Heart right ventricle (tissue), 16 donors: ENCODE results near the gene KANSL1. TPM values are rescaled to one million over a fixed set of nuclear protein-coding genes. Genes with fewer than 3 reads are reported as not detected.
A peak's percentile ranks its signal among the peaks of the same experiment; 100 is the strongest.
"Not testable (repeated sequence)": the region's sequence is repeated elsewhere in the genome, so short reads cannot be mapped to it uniquely, and the experiment has no call there.

Source experiments
- ATAC-seq, 8 donors: fragments of 200-7000 bp; cut with Tn5 transposase; one replicate each; pipeline ENCODE4 v1.9.1; 2020; ENCODE audit warnings: mild to moderate bottlenecking in 8 of 8, moderate library complexity in 8 of 8, moderate number of reproducible peaks in 1 of 8
- DNase-seq, 2 donors: peaks; one replicate each; pipeline ENCODE4 v3.0.0-alpha.2; 2020
- H3K27ac ChIP-seq, 10 donors: fragments of 200-600 bp; sonication (generic) in 2 of 10; one replicate each; pipeline versions ENCODE4 v1.5.0 to v1.8.0; 2020 to 2022; ENCODE audit warnings: mild to moderate bottlenecking in 3 of 10
- H3K27me3 ChIP-seq, 7 donors: fragments of 200-600 bp; one replicate each; pipeline ENCODE4 v1.8.0; 2021 to 2022; ENCODE audit warnings: mild to moderate bottlenecking in 2 of 7
- H3K36me3 ChIP-seq, 9 donors: fragments of 200-600 bp; sonication (generic) in 1 of 9; one replicate each; pipeline versions ENCODE4 v1.5.0 to v1.8.0; 2020 to 2022; ENCODE audit warnings: mild to moderate bottlenecking in 2 of 9
- H3K4me1 ChIP-seq, 9 donors: fragments of 200-600 bp; sonication (generic) in 1 of 9; one replicate each; pipeline versions ENCODE4 v1.5.0 to v1.8.0; 2020 to 2022; ENCODE audit warnings: mild to moderate bottlenecking in 4 of 9
- H3K4me3 ChIP-seq, 10 donors: fragments of 200-600 bp; sonication (generic) in 2 of 10; one replicate each; pipeline versions ENCODE4 v1.5.0 to v1.8.0; 2020 to 2022; ENCODE audit warnings: mild to moderate bottlenecking in 7 of 10, moderate library complexity in 2 of 10
- H3K9me3 ChIP-seq, 11 donors: fragments of 200-600 bp in 10 of 11; sonication (generic) in 2 of 11; one replicate each; pipeline versions ENCODE4 v1.5.0 to v1.8.0; 2013 to 2022; ENCODE audit warnings: mild to moderate bottlenecking in 2 of 11, control low read depth in 1 of 11, moderate library complexity in 1 of 11
- WGBS, 2 donors: extraction: QIAGEN DNeasy Blood & Tissue Kit; methylation state at CpG; one replicate each; pipeline ENCODE4 v1.1.7; 2013; ENCODE audit warnings: inconsistent platforms in 1 of 2; 5-methylcytosine and 5-hydroxymethylcytosine counted together
- intact Hi-C, 10 donors: fragments of 100-400 bp; cut with DNase I; formaldehyde crosslinking; loops; one replicate each; pipeline versions ENCODE4 v1.11.1 to v1.14.2; 2022
- polyA plus RNA-seq, 2 donors: library from polyadenylated mRNA; stranded (reverse); fragments of 200-250 nt; gene quantifications; one replicate each; pipeline ENCODE4 v1.2.3, GENCODE V29; 2013
- total RNA-seq, 10 donors: library from RNA; stranded (reverse); fragmentation: NEBNext Ultra II Directional in 3 of 10; extraction: Animal tissue kit (Norgen Biotek cat#: 25700) in 3 of 10; gene quantifications; one replicate each; pipeline versions ENCODE4 v1.2.1 to v1.2.4, GENCODE V29; 2021 to 2023
- TF ChIP-seq, protein P1 (sequence below), 9 donors: fragments of 200-600 bp; sonication (generic) in 2 of 9; IDR thresholded peaks; one replicate each; pipeline versions ENCODE4 v1.5.0 to v1.8.0; 2021 to 2022; ENCODE audit warnings: antibody characterized with exemption in 9 of 9, mild to moderate bottlenecking in 5 of 9, moderate library complexity in 1 of 9
- donor health status: Arrhythmogenic right ventricular cardiomyopathy.
- donor health status: ischemic (EF 13 %, LVEDD 7.1; RV severe dilation, severe dysfunction).
- donor health status: healthy with polysubstance abuse.
- donor health status: DM: no; HTN: yes; CAD: no.
- donor health status: DM: no; HTN: no; CAD: no.
- donor health status: ischemic (EF 25% LVEDD 6.9; RV normal size, moderate dysfunction).
- donor health status: ischemic (EF 25% LVEDD 5.7; RV mildly dilated, moderate dysfunction).
- donor health status: healthy.
- donor health status: DM: yes; HTN: yes; CAD: no.
- donor health status: Ischemic cardiomyopathy.
- donor health status: ischemic (EF 35%, LVEDD 5.7; RV mildly dilated, moderate dysfunction).
- donor health status: nonischemic (EF 11% LVEDD 7.7; RV severe dilation, severe dysfunction).
- donor health status: DM: yes; HTN: yes; CAD: no.
- donor health status: PGD.
- donor health status: ischemic (EF 29% LVEDD 5.4; RV normal size, mild dysfunction).
- donor health status: nonischemic (EF 23%, LVEDD 6.1; RV moderate dilation, normal function).

The KANSL1 gene
- total and polyA plus RNA-seq, 12 donors, result 8.2 to 52.5 (median 41.1) TPM

DNA sequence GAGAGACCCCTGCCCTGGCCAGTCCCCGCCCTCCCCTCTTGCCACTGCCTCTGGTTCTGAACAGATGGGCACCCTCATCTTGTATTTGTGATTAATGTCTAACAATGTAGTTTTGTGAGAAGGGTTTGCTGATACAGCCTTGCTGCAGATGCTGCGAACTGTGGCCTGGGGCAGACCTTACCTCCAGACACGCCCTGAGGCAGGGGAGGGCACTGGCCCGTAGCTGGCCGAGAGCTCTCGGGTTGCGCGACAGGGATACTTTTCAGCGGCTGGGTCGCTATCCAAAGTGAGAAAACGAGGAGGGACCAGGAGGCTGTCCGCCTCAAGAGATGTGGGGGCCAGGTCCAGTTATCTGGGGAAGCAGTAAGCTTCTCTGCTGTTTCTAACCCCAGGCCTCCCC is 172.2 kb downstream of the KANSL1 start:
- H3K4me3 ChIP-seq, result no peak overlapping the region
- peak overlapping the region in 1 of 10 donors; percentile 63 for H3K27ac ChIP-seq
- peaks cover 0 to 12% (median 0%) of the 10 kb centered on the region in 9 donors for H3K4me1 ChIP-seq
- DNase-seq (no peak), ATAC-seq (no peak)
- peaks cover 0 to 42% (median 0%) of the 10 kb centered on the region in 9 donors for H3K36me3 ChIP-seq
- H3K9me3 ChIP-seq, result no peaks in the 10 kb centered on the region
- no peaks in the 10 kb centered on the region for H3K27me3 ChIP-seq
- TF ChIP-seq, protein P1, sequence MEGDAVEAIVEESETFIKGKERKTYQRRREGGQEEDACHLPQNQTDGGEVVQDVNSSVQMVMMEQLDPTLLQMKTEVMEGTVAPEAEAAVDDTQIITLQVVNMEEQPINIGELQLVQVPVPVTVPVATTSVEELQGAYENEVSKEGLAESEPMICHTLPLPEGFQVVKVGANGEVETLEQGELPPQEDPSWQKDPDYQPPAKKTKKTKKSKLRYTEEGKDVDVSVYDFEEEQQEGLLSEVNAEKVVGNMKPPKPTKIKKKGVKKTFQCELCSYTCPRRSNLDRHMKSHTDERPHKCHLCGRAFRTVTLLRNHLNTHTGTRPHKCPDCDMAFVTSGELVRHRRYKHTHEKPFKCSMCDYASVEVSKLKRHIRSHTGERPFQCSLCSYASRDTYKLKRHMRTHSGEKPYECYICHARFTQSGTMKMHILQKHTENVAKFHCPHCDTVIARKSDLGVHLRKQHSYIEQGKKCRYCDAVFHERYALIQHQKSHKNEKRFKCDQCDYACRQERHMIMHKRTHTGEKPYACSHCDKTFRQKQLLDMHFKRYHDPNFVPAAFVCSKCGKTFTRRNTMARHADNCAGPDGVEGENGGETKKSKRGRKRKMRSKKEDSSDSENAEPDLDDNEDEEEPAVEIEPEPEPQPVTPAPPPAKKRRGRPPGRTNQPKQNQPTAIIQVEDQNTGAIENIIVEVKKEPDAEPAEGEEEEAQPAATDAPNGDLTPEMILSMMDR (IDR thresholded peaks at IDR 0.05), result no peak
- 91% methylated on average over 12 of the region's 12 CpGs for WGBS, 2 donors
- intact Hi-C loops, result no loop called here

DNA sequence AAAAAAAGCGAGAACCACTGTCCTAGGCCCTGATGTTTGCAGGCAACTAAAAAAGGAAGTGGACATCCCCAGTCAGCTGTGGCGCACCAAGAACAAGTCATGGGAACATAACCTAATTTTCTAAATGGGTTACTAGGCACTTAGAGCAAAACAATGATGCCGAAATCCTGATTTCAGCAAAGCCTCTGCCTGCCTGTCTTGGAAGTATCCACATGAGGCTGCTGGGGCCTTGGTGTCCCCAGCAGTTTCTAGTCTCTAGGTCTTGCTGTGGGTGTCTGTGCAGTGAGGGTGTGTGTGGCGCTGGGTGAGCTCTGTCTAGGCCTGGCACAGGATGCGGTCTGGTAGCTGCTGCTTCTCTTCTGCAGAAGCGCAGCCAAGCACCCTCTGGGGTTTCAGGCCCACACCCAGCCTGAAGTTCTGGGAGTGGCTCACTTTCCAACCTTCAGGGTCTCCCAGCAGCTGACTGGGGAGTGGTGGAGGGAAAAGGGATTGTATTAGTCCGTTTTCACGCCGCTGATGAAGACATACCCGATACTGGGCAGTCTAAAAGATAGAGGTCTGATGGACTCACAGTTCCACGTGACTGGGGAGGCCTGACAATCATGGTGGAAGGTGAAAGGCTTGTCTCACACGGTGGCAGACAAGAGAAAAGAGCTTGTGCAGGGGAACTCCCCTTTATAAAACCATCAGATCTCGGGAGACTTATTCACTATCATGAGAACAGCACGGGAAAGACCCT is 173.0 kb downstream of the KANSL1 start:
- H3K27me3 ChIP-seq, result no peaks in the 10 kb centered on the region
- ATAC-seq (peak in 5 of 8 donors; percentile 31 to 65 (median 50)), DNase-seq (no peak)
- 88 to 90% methylated on average over 14 of the region's 14 CpGs for WGBS, 2 donors
- H3K27ac ChIP-seq, result peak overlapping the region in 1 of 10 donors; percentile 63
- H3K4me3 ChIP-seq, result no peak overlapping the region
- TF ChIP-seq, protein P1 (IDR thresholded peaks at IDR 0.05), result no peak
- peaks cover 0 to 5% (median 0%) of the 10 kb centered on the region in 9 donors for H3K4me1 ChIP-seq
- intact Hi-C loops, result no loop called here
- no peaks in the 10 kb centered on the region for H3K9me3 ChIP-seq
- peaks cover 0 to 34% (median 0%) of the 10 kb centered on the region in 9 donors for H3K36me3 ChIP-seq

DNA sequence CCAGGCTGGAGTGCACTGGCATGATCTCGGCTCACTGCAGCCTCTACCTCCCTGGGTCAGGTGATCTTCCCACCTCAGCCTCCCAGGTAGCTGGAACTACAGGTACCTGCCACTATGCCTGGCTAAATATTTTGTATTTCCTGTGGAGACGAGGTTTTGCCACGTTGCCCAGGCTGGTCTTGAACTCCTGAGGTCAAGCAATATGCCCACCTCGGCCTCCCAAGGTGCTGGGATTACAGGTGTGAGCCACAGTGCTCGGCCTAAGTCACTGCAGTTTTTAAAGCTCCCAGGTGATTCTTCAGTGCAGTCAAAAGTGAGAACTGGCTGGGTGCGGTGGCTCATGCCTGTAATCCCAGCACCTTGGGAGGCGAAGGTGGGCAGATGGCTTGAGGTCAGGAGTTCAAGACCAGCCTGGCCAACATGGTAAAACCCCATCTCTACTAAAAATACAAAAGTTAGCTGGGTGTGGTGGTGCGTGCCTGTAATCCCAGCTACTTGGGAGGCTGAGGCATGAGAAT is 173.8 kb downstream of the KANSL1 start:
- 96% methylated on average over 8 of the region's 8 CpGs for WGBS, 2 donors
- not testable (repeated sequence) for H3K9me3 ChIP-seq, DNase-seq

DNA sequence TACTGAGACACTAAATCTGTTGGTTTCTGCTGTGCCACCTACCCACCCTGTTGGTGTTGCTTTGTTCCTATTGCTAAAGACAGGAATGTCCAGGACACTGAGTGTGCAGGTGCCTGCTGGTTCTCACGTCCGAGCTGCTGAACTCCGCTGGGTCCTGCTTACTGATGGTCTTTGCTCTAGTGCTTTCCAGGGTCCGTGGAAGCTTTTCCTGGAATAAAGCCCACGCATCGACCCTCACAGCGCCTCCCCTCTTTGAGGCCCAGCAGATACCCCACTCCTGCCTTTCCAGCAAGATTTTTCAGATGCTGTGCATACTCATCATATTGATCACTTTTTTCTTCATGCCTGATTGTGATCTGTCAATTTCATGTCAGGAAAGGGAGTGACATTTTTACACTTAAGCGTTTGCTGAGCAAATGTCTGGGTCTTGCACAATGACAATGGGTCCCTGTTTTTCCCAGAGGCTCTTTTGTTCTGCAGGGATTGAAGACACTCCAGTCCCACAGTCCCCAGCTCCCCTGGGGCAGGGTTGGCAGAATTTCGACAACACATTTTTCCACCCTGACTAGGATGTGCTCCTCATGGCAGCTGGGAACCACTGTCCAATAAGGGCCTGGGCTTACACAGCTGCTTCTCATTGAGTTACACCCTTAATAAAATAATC is 179.6 kb downstream of the KANSL1 start:
- intact Hi-C loops, result no loop called here
- DNase-seq, result no peak
- no peaks in the 10 kb centered on the region for H3K4me1 ChIP-seq
- H3K9me3 ChIP-seq, result no peaks in the 10 kb centered on the region
- TF ChIP-seq, protein P1 (IDR thresholded peaks at IDR 0.05), result no peak
- ATAC-seq, result no peak
- H3K27me3 ChIP-seq, result no peaks in the 10 kb centered on the region
- H3K36me3 ChIP-seq, result no peaks in the 10 kb centered on the region
- 73 to 78% methylated on average over 9 of the region's 9 CpGs for WGBS, 2 donors
- H3K4me3 ChIP-seq, result no peak overlapping the region
- no peak overlapping the region for H3K27ac ChIP-seq

More for the DNA sequence above, 173.8 kb downstream of the KANSL1 start:
- H3K27me3 ChIP-seq, ATAC-seq, intact Hi-C loops, H3K4me3 ChIP-seq, H3K4me1 ChIP-seq: not testable (repeated sequence)
- Histone ChIP-seq H3K27ac (peak overlapping the region in 1 of 10 donors; percentile 63), H3K36me3 (peaks cover 0 to 28% (median 0%) of the 10 kb centered on the region in 9 donors)
